ENCODE data around the gene PPP2R2C.

The PPP2R2C gene

GRCh38 chr4:6346373-6347110, 125.9 kb downstream of the PPP2R2C start:
- Histone ChIP-seq H3K27me3 (ENCODE audit: control insufficient read depth, insufficient read depth, low read length) (no peaks in the 10 kb centered on the region), H3K9ac (ENCODE audit: low read depth, low read length) (no peak overlapping the region), H3K4me1 (ENCODE audit: control insufficient read depth, insufficient read depth, low read length) (no peaks in the 10 kb centered on the region), H3K4me3 (ENCODE audit: low read depth, low read length) (no peak overlapping the region), H3K36me3 (ENCODE audit: control insufficient read depth, insufficient read depth, low read length) (no peaks in the 10 kb centered on the region), H3K9me3 (ENCODE audit: control insufficient read depth, insufficient read depth, low read length) (no peaks in the 10 kb centered on the region), H3K27ac (ENCODE audit: low read depth, low read length) (no peak overlapping the region)

DNA sequence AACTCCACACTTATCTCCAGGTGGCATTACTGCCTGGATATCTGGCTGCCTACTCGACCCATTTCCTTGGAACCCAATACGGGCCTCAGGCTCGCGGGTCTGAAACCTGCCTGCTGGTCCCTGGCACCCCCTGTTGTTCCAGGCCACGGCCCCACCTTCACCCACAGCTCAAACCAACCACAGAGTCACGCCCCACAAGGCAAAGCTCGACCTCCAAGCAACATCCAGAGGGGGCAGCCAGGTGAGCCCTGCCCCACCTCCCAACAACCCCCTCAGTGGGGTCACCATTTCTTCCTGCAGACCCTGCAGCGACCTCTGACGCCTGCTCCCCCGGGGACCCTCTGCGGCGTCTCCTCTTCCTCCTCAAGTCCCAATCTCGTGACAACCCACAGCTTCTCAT, 126.5 kb downstream of the PPP2R2C start:
- no peaks in the 10 kb centered on the region for H3K9me3 ChIP-seq (ENCODE audit: control insufficient read depth, insufficient read depth, low read length)
- H3K9ac ChIP-seq (ENCODE audit: low read depth, low read length) = no peak overlapping the region
- H3K27me3 ChIP-seq (ENCODE audit: control insufficient read depth, insufficient read depth, low read length) = no peaks in the 10 kb centered on the region
- no peak overlapping the region for H3K27ac ChIP-seq (ENCODE audit: low read depth, low read length)
- no peak overlapping the region for H3K4me3 ChIP-seq (ENCODE audit: low read depth, low read length)
- no peaks in the 10 kb centered on the region for H3K4me1 ChIP-seq (ENCODE audit: control insufficient read depth, insufficient read depth, low read length)
- H3K36me3 ChIP-seq (ENCODE audit: control insufficient read depth, insufficient read depth, low read length) = no peaks in the 10 kb centered on the region

GRCh38 chr4:6345096-6345830, 127.2 kb downstream of the PPP2R2C start:
- no peak overlapping the region for H3K4me3 ChIP-seq (ENCODE audit: low read depth, low read length)
- no peak overlapping the region for H3K27ac ChIP-seq (ENCODE audit: low read depth, low read length)
- H3K4me1 ChIP-seq (ENCODE audit: control insufficient read depth, insufficient read depth, low read length) = no peaks in the 10 kb centered on the region
- no peaks in the 10 kb centered on the region for H3K27me3 ChIP-seq (ENCODE audit: control insufficient read depth, insufficient read depth, low read length)
- no peaks in the 10 kb centered on the region for H3K9me3 ChIP-seq (ENCODE audit: control insufficient read depth, insufficient read depth, low read length)
- H3K9ac ChIP-seq (ENCODE audit: low read depth, low read length) = no peak overlapping the region
- no peaks in the 10 kb centered on the region for H3K36me3 ChIP-seq (ENCODE audit: control insufficient read depth, insufficient read depth, low read length)

DNA sequence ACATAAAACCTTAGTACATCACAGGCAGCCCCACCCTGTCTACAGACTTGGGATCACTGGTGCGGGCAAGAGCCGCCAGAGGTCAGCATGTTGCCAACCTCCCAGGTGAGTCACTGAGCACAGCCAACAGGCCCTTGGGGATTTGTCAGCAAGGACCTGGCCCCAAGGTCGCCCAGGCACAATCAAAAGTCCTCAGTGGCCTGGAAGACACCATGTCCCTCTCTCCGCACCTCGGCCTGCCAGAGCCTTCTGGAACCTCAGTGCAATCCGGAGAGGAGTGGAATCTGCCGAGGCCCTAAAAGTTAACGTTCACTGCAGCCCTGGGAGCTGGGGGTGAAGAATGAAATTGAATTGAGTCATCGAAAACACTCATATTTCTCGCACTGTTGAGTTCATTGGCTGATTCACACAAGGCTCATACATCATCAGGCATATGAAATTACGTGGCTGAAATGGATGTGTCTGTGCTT, 128.4 kb downstream of the PPP2R2C start:
- Histone ChIP-seq H3K9ac (ENCODE audit: low read depth, low read length) (no peak overlapping the region), H3K27me3 (ENCODE audit: control insufficient read depth, insufficient read depth, low read length) (no peaks in the 10 kb centered on the region), H3K9me3 (ENCODE audit: control insufficient read depth, insufficient read depth, low read length) (no peaks in the 10 kb centered on the region), H3K4me1 (ENCODE audit: control insufficient read depth, insufficient read depth, low read length) (no peaks in the 10 kb centered on the region), H3K4me3 (ENCODE audit: low read depth, low read length) (no peak overlapping the region), H3K27ac (ENCODE audit: low read depth, low read length) (no peak overlapping the region), H3K36me3 (ENCODE audit: control insufficient read depth, insufficient read depth, low read length) (no peaks in the 10 kb centered on the region)

DNA sequence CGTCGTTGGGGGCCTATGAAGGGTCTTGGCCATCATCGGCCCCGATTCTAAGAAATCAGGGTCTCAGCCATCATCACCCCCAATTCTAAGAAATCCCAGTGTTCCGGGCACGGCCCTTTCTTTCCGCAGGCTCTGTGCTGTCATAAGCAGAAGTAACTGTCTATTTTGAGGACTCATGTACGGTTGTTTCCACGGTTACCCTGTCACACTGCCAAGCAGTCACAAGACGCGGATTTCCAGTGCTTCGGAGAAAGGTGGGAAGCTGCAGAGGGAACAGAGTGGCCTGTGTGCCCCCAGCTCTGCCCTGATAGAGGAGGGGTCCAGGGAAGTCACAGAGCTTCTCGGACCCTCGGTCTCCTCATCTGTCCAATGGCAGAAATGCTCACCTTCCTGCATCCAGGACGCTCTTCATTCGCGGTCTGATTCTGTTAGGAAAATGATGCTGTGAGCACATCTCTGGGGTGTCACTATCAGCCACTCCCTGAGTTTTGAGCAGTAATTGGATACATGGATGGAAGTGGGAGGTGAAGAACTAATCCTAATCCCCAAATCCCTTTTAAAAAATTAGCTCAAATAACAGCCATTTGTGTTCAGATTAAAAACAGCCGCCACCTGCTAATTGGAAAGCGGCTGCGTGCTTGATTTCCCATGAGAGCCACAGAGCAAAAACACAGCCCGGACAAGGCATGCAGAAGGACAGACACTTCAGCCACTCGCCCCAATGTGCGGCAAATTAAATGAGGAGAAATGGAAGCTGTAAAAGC, 129.7 kb downstream of the PPP2R2C start:
- Histone ChIP-seq H3K4me3 (ENCODE audit: low read depth, low read length) (no peak overlapping the region), H3K9me3 (ENCODE audit: control insufficient read depth, insufficient read depth, low read length) (no peaks in the 10 kb centered on the region), H3K9ac (ENCODE audit: low read depth, low read length) (no peak overlapping the region), H3K36me3 (ENCODE audit: control insufficient read depth, insufficient read depth, low read length) (no peaks in the 10 kb centered on the region), H3K27me3 (ENCODE audit: control insufficient read depth, insufficient read depth, low read length) (no peaks in the 10 kb centered on the region), H3K4me1 (ENCODE audit: control insufficient read depth, insufficient read depth, low read length) (no peaks in the 10 kb centered on the region), H3K27ac (ENCODE audit: low read depth, low read length) (no peak overlapping the region)

DNA sequence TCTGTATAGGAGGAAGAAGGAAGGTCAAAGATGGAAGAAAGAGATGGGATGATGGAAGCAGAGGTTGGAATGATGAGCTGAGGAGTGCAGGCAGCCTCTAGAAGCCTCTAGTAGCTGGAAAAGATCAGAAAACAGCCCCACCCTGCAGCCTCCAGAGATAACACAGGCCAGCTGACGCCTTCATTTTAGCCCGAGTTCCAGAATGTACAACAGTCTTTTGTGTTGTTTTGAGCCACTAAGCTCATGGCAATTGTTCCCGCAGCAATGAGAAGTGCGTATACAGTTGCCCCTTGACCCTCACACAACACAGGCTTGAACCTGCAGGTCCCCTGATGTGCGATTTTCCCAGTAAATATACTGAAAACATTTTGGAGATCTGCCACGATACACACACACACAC, 130.7 kb downstream of the PPP2R2C start:
- Histone ChIP-seq H3K9me3 (ENCODE audit: control insufficient read depth, insufficient read depth, low read length) (no peaks in the 10 kb centered on the region), H3K4me3 (ENCODE audit: low read depth, low read length) (no peak overlapping the region), H3K36me3 (ENCODE audit: control insufficient read depth, insufficient read depth, low read length) (no peaks in the 10 kb centered on the region), H3K4me1 (ENCODE audit: control insufficient read depth, insufficient read depth, low read length) (0 out of 2 replicates have a peak, but pooled peaks cover 4% of the 10 kb centered on the region), H3K27ac (ENCODE audit: low read depth, low read length) (no peak overlapping the region), H3K9ac (ENCODE audit: low read depth, low read length) (no peak overlapping the region), H3K27me3 (ENCODE audit: control insufficient read depth, insufficient read depth, low read length) (no peaks in the 10 kb centered on the region)

DNA sequence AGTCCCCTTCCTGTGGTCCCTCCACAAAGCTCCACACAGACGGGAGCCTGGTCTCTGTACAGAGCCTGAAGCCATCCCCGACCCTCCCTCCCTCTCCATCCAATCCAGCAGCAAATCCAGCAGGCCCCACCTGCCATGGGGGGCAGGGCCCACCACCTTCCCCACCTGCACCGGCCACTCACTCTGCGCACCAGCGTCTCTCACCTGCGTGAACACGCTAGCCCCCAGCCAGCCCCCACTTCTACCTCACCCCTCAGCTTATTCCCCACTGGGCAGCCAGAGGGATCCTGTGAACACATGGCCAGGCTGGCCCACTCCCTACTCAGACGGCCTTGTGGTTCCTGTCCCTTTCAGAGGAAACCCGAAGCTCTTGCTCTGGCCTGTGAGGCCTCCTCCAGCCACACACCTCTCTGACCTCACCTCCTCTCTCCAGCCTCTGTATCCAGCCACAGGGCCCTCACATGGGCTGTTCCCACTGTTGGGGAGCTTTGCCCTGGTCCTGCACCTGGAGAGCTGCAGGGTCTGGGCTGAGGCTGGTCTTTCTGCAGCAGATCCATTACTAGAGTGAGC, 131.9 kb downstream of the PPP2R2C start:
- Histone ChIP-seq H3K27me3 (ENCODE audit: control insufficient read depth, insufficient read depth, low read length) (no peaks in the 10 kb centered on the region), H3K36me3 (ENCODE audit: control insufficient read depth, insufficient read depth, low read length) (no peaks in the 10 kb centered on the region), H3K9ac (ENCODE audit: low read depth, low read length) (no peak overlapping the region), H3K4me3 (ENCODE audit: low read depth, low read length) (no peak overlapping the region), H3K4me1 (ENCODE audit: control insufficient read depth, insufficient read depth, low read length) (0 out of 2 replicates have a peak, but pooled peaks cover 4% of the 10 kb centered on the region), H3K9me3 (ENCODE audit: control insufficient read depth, insufficient read depth, low read length) (no peaks in the 10 kb centered on the region), H3K27ac (ENCODE audit: low read depth, low read length) (no peak overlapping the region)

DNA sequence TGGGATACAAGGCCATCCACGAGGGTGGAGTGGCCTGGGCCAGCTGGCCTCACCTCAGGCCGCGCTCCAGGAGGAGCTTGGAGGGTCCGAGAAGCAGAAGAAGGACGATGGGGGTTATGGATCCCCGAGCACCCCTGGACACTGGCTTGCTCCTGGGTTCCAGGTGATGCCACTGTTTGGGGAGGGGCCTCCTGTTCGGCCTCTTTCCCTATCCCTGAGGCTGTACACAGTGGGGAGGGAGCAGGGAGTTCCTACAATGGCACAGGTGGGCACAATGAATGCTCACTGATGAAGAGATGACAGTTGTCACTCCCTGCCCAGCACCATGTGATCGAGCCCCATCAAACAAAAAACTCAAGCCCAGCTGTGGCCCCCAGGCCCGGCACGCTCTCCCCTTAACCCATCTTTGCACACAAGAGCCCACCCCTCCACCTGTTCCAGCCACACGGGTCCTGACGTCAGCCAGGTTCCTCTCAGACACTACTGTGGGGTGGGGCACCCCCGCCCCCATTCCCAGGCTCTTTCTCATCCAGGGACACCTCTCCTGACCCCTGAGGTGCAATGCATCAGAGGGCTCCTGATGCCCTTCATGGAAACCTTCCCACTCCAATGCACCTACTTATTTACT, 132.5 kb downstream of the PPP2R2C start:
- H3K4me1 ChIP-seq (ENCODE audit: control insufficient read depth, insufficient read depth, low read length) = 0 out of 2 replicates have a peak, but pooled peaks cover 4% of the 10 kb centered on the region
- no peaks in the 10 kb centered on the region for H3K9me3 ChIP-seq (ENCODE audit: control insufficient read depth, insufficient read depth, low read length)
- no peak overlapping the region for H3K4me3 ChIP-seq (ENCODE audit: low read depth, low read length)
- no peak overlapping the region for H3K9ac ChIP-seq (ENCODE audit: low read depth, low read length)
- H3K36me3 ChIP-seq (ENCODE audit: control insufficient read depth, insufficient read depth, low read length) = no peaks in the 10 kb centered on the region
- no peaks in the 10 kb centered on the region for H3K27me3 ChIP-seq (ENCODE audit: control insufficient read depth, insufficient read depth, low read length)
- no peak overlapping the region for H3K27ac ChIP-seq (ENCODE audit: low read depth, low read length)

DNA sequence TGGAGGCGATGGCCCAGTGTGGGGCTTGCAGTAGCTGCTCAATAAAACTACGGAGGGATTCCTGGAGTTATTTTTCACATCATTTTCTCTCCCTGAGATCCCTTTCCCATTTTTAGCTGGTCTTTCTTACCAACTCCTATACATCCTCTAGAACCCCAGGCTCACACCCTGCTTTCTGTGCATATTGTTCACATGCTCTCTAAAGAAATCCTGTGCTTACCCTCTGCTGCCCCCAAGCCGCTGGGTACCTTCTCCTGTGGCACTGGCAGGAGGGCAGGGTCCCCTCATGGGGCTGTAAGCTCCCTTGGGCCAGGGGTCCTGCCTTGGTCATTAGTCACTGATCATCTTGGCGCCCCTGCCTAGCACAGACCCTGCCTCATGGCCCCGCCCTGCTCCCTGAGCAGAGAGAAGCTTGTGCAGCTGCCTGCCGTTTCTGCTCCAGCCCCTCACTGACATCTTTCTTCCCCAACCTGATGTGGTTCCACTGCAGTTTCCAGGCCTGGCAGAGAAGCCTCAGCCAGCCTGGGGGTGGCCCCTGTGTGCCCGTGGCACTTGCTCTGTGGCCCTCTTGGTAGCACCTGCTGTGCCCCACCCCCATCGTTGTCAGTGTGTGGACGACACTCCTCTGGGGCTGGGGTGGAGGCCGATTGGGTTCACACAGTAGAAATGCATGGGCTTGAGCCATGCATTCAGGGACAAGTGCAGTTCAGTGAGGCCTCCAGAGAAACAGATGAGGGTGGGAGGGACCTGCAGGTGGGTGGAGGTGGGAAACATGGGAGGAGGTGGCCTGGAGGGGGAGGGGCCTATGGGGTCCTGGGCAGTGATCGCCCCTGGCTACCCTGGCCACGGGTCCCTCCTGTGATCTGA, 133.2 kb downstream of the PPP2R2C start:
- Histone ChIP-seq H3K4me1 (ENCODE audit: control insufficient read depth, insufficient read depth, low read length) (0 out of 2 replicates have a peak, but pooled peaks cover 4% of the 10 kb centered on the region), H3K9ac (ENCODE audit: low read depth, low read length) (no peak overlapping the region), H3K36me3 (ENCODE audit: control insufficient read depth, insufficient read depth, low read length) (no peaks in the 10 kb centered on the region), H3K9me3 (ENCODE audit: control insufficient read depth, insufficient read depth, low read length) (no peaks in the 10 kb centered on the region), H3K27me3 (ENCODE audit: control insufficient read depth, insufficient read depth, low read length) (no peaks in the 10 kb centered on the region), H3K27ac (ENCODE audit: low read depth, low read length) (no peak overlapping the region), H3K4me3 (ENCODE audit: low read depth, low read length) (no peak overlapping the region)

All from HUES48 (cell line).